ENCODE measurements around the gene MAL.

GRCh38 chr2:95044601-95045000 is 19.1 kb downstream of the MAL start:
- TF ChIP-seq, protein P1, sequence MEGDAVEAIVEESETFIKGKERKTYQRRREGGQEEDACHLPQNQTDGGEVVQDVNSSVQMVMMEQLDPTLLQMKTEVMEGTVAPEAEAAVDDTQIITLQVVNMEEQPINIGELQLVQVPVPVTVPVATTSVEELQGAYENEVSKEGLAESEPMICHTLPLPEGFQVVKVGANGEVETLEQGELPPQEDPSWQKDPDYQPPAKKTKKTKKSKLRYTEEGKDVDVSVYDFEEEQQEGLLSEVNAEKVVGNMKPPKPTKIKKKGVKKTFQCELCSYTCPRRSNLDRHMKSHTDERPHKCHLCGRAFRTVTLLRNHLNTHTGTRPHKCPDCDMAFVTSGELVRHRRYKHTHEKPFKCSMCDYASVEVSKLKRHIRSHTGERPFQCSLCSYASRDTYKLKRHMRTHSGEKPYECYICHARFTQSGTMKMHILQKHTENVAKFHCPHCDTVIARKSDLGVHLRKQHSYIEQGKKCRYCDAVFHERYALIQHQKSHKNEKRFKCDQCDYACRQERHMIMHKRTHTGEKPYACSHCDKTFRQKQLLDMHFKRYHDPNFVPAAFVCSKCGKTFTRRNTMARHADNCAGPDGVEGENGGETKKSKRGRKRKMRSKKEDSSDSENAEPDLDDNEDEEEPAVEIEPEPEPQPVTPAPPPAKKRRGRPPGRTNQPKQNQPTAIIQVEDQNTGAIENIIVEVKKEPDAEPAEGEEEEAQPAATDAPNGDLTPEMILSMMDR (IDR thresholded peaks at IDR 0.05) = no peak
- TF ChIP-seq POLR2A (IDR thresholded peaks at IDR 0.05) = no peak

Measured in esophagus squamous epithelium (tissue), 4 donors.